Mucosa of descending colon (tissue), 3 donors: Measurements from ENCODE around the gene SLC45A1. TPM values are rescaled to one million over a fixed set of nuclear protein-coding genes. Genes with fewer than 3 reads are reported as not detected.

Experiments used
- ATAC-seq: fragments of 200-7000 bp; cut with Tn5 transposase; one replicate; pipeline ENCODE4 v1.9.1; 2020; ENCODE audit warnings: mild to moderate bottlenecking, moderate library complexity
- DNase-seq, 3 donors: peaks; one replicate each; pipeline ENCODE4 v3.0.0-alpha.2; 2020
- H3K36me3 ChIP-seq: fragments of 200-600 bp; one replicate; pipeline ENCODE4 v1.8.0; 2021; ENCODE audit warnings: low read depth, mild to moderate bottlenecking
- H3K4me1 ChIP-seq: fragments of 200-600 bp; one replicate; pipeline ENCODE4 v1.8.0; 2021; ENCODE audit warnings: low read depth, mild to moderate bottlenecking
- H3K4me3 ChIP-seq: fragments of 200-600 bp; one replicate; pipeline ENCODE4 v1.8.0; 2021; ENCODE audit warnings: mild to moderate bottlenecking
- H3K9me3 ChIP-seq: fragments of 200-600 bp; one replicate; pipeline ENCODE4 v1.8.0; 2021; ENCODE audit warnings: mild to moderate bottlenecking
- intact Hi-C, 2 donors: fragments of 100-400 bp; cut with DNase I in 1 of 2; cut with micrococcal nuclease in 1 of 2; formaldehyde crosslinking; loops; one replicate each; pipeline versions ENCODE4 v1.11.0 to v1.11.1; 2022; cut with DNase I, micrococcal nuclease
- total RNA-seq, 3 donors: library from RNA; stranded (reverse); fragmentation: NEBNext Ultra II Directional in 2 of 3; extraction: Animal tissue kit (Norgen Biotek cat#: 25700) in 2 of 3; gene quantifications; one replicate each; pipeline versions ENCODE4 v1.2.1 to v1.2.4, GENCODE V29; 2021 to 2023
- TF ChIP-seq, protein P1 (sequence below): fragments of 200-600 bp; IDR thresholded peaks from one replicate; pipeline ENCODE4 v1.8.0; 2022; ENCODE audit warnings: antibody characterized with exemption, mild to moderate bottlenecking
- donor health status: DM: no; HTN: no; CAD: no; lungs with moderate emphysema.
- donor health status: DM: no; HTN: no; CAD: no.
- donor health status: DM: no; HTN: yes; CAD: no.

SLC45A1 gene
- total RNA-seq, 3 donors from 2014 or later: 0.55 to 3.9 TPM; not detected in 1

DNA sequence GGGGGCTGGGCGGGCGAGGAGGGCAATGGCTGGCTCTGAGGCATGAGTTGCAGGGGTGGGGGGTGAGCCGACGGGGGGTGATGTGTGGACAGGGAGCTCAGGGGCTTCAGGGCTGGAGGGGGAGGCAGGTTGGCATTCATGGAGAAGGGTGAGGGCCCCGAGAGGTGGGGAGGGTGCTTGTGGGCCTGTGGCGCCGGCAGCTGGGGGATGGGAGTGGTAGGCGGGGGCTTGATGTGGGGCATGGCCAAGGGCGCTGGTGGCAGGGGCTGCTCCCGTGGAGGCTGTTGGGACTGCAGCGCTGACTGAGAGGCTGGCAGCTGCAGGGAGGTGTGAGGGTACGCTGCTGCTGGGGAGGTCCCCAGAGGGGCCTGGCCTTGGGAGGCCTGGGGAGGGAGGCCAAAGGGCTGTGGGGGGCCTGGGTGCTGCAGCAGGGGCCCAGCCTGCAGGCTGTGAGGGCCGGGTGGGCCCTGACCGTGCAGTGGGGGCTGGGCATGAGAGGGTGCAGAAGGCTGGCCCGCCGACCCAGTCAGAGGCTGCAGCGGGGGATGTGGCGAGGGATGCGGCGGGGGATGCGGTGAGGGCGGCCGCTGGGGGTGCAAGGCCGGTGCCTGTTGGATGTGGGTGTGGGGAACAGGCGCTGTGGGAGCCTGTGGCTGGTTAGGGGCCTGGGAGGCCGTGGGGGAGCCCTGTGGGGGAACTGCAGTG, 42.7 kb downstream of the SLC45A1 start:
- no peak for ATAC-seq
- TF ChIP-seq, protein P1, sequence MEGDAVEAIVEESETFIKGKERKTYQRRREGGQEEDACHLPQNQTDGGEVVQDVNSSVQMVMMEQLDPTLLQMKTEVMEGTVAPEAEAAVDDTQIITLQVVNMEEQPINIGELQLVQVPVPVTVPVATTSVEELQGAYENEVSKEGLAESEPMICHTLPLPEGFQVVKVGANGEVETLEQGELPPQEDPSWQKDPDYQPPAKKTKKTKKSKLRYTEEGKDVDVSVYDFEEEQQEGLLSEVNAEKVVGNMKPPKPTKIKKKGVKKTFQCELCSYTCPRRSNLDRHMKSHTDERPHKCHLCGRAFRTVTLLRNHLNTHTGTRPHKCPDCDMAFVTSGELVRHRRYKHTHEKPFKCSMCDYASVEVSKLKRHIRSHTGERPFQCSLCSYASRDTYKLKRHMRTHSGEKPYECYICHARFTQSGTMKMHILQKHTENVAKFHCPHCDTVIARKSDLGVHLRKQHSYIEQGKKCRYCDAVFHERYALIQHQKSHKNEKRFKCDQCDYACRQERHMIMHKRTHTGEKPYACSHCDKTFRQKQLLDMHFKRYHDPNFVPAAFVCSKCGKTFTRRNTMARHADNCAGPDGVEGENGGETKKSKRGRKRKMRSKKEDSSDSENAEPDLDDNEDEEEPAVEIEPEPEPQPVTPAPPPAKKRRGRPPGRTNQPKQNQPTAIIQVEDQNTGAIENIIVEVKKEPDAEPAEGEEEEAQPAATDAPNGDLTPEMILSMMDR: no peak

DNA sequence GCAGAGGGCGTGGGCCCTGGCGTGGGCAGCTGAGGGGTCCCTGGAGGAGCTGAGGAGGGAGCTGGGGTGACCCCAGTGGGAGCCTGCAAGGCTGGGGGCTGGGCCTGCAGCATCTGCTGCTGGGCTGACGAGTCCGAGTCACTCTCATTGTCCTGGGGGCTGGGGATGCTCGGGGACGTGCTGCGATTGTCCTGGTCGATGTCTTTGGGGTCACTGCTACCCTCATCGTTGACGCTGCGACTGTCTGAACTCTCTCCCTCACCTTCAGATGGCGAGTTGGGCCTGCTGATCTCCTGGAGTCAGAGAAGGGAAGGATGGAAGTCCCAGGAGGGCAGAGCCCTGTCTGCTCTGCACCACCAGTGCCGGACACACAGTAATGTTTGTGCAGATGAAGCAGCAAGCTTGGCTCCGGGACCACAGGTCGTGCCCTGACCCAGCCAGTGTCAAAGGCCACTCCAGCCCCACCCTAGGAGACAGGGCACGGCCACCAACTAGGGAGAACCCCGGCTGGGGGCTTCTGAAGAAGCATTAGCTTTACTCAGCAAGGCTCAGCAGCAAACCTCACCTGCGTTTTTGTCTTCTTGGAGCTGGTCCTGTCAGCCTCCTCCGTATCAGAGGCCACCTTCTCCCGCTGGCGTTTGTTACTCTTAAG, 43.4 kb downstream of the SLC45A1 start:
- Histone ChIP-seq H3K36me3 (peaks cover 18% of the 10 kb centered on the region), H3K4me3 (no peak overlapping the region), H3K4me1 (peaks cover 5% of the 10 kb centered on the region), H3K9me3 (no peaks in the 10 kb centered on the region)
- TF ChIP-seq, protein P1: no peak
- ATAC-seq: no peak
- intact Hi-C loops: no loop called here
- DNase-seq: no peak

More for the DNA sequence above, 42.7 kb downstream of the SLC45A1 start:
- Histone ChIP-seq H3K36me3 (peaks cover 24% of the 10 kb centered on the region), H3K4me1 (peaks cover 5% of the 10 kb centered on the region), H3K9me3 (no peaks in the 10 kb centered on the region), H3K4me3 (no peak overlapping the region)
- intact Hi-C loops: no loop called here
- no peak for DNase-seq

DNA sequence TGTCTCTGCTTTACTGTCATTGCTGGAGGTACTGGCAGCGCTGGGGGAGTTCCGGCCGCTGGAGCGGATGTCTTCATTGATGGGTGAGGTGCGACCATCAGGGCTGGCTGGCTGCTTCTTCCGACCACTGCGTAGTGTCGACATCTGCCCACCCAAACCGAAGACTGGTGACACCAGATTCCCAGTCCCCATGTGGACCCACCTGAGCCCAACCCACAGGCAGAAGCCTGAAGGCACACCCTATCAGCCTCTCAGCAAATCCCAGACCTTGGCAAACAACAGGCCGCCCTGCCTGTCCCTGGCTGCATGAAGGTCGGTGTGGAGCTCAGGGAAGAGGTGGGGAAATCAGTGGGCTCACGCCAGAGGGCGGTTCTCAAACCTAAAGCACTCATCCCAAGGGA, 44.8 kb downstream of the SLC45A1 start:
- ATAC-seq: no peak
- Histone ChIP-seq H3K9me3 (no peaks in the 10 kb centered on the region), H3K4me1 (peaks cover 5% of the 10 kb centered on the region), H3K4me3 (no peak overlapping the region), H3K36me3 (peaks cover 8% of the 10 kb centered on the region)
- intact Hi-C loops: no loop called here
- DNase-seq: no peak
- TF ChIP-seq, protein P1: no peak

DNA sequence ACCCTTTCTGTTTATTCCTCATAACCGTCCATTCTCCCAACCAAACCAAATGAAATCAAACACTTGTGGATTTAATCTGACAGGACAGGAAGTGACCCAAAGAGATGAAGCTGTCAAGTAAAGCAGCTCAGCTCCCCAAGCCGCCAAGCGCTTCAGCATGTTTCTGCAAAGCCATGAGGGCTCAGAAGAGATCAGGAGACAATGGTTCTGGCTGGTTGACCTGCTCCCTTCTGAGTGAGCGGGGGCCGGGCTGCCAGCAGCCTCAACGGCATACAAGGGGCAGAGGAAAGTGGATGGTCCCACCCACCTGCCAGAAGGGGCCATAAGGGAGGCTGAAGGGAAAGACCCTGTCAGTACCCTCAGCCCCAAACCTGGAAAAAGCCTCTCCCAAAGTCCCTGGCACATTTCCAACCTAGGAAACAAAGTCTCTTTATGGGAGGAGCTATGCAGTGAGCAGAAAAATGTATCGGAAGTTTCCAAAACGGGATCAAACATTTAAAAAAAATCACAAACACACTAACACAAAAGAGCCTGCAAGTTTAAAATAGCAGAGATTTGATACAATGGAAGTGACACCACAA, 45.4 kb downstream of the SLC45A1 start:
- no peaks in the 10 kb centered on the region for H3K9me3 ChIP-seq
- DNase-seq: no peak
- no peak for ATAC-seq
- H3K36me3 ChIP-seq: peaks cover 2% of the 10 kb centered on the region
- intact Hi-C loops: no loop called here
- H3K4me3 ChIP-seq: no peak overlapping the region
- TF ChIP-seq, protein P1: no peak
- peaks cover 5% of the 10 kb centered on the region for H3K4me1 ChIP-seq

DNA sequence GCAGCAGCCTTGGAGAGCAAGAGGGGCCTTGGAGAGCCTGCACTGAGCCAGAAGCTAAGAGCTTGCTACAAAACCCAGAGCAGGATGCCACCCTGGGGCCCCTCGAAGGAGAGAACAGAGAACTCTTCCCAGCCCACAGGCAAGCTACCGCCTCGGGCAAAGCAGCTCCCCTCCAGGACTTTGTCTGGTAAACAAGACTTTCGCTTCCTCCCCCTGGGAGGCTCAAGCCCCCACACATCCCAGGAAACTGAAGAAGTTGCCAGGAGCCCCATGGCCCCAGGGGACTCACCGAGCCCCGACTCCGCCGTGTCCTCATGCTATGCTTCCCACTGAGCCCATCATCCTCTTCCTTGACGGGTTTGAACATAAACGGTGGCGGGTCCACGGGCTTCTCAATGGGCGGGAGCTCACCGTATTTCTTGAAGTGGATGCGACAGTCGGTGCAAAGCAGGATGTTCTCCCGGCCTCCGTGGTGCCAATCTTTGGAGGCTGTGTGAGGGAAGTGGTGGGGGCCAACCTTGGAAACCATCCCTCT, 45.9 kb downstream of the SLC45A1 start:
- no peak for ATAC-seq
- no peak overlapping the region for H3K4me3 ChIP-seq
- DNase-seq: no peak
- TF ChIP-seq, protein P1: no peak
- H3K4me1 ChIP-seq: peaks cover 5% of the 10 kb centered on the region
- intact Hi-C loops: no loop called here
- H3K36me3 ChIP-seq: no peaks in the 10 kb centered on the region
- H3K9me3 ChIP-seq: no peaks in the 10 kb centered on the region
